Mucosa of rectum (tissue), 2 donors: ENCODE results near the gene CDKN2B.

Experiments
- H3K27ac ChIP-seq, 2 donors: one replicate each; pipeline ENCODE4 v1.7.0; 2013; ENCODE audit warnings: inconsistent platforms in 2 of 2, low read depth in 2 of 2, low read length in 2 of 2
- H3K27me3 ChIP-seq, 2 donors: one replicate each; pipeline ENCODE4 v1.7.0; 2013; ENCODE audit warnings: low read length in 2 of 2; ENCODE audit not compliant: control insufficient read depth in 2 of 2, insufficient read depth in 2 of 2
- H3K36me3 ChIP-seq, 2 donors: one replicate each; pipeline ENCODE4 v1.7.0; 2013; ENCODE audit warnings: low read length in 2 of 2; ENCODE audit not compliant: control insufficient read depth in 2 of 2, insufficient read depth in 2 of 2
- H3K4me1 ChIP-seq, 2 donors: one replicate each; pipeline ENCODE4 v1.7.0; 2013; ENCODE audit warnings: low read length in 2 of 2, mild to moderate bottlenecking in 1 of 2; ENCODE audit not compliant: control insufficient read depth in 2 of 2, insufficient read depth in 2 of 2
- H3K4me3 ChIP-seq, 2 donors: one replicate each; pipeline ENCODE4 v1.7.0; 2013; ENCODE audit warnings: low read length in 2 of 2
- H3K9ac ChIP-seq, 2 donors: one replicate each; pipeline ENCODE4 v1.7.0; 2013; ENCODE audit warnings: low read length in 2 of 2, low read depth in 1 of 2, mild to moderate bottlenecking in 1 of 2
- H3K9me3 ChIP-seq, 2 donors: one replicate each; pipeline ENCODE4 v1.7.0; 2013; ENCODE audit warnings: low read length in 2 of 2; ENCODE audit not compliant: control insufficient read depth in 2 of 2
- donor health status: healthy.
- donor health status: Normal muscosa, but diverticular disease.

Gene CDKN2B

DNA sequence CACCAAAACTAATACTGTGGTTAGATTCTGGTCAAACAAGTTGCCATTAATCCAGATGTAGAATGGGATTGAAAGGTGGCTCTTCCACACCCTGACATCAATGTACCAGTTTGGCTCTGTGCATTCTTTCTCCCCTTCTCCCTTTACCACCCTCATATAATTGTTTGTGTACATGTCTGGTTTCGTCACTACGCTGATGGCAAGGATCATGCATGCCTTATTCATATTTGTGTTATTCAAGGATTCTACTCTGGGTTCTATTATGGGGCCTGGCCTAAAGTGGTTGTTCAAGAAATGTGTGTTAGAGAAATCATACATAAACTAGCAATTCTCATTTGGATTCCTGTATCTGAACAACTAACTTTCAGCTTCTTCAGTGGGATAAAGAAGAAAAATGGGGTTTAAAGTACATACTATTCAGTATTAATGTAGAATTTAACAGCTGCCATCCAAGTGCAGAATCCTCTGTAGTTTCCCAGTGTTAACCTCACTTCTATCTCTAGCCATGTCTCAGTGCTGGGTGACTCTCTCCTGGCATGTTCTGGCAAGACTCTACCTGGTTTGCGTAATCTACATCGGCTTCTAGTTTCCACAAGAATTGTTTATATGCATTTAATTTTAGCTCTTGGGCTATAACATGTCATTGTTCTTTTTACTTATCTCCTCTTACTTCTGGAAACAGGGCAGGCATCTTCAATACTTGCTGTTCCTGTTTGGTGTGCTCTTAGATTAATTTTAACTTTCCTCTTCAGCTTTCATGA, 27.9 kb upstream of the CDKN2B start:
- Histone ChIP-seq H3K27ac (peak overlapping the region; percentile 13 to 58), H3K9ac (no peak overlapping the region), H3K36me3 (no peaks in the 10 kb centered on the region), H3K27me3 (no peaks in the 10 kb centered on the region), H3K9me3 (no peaks in the 10 kb centered on the region), H3K4me1 (peaks cover 17 to 27% of the 10 kb centered on the region in 2 donors), H3K4me3 (no peak overlapping the region)

DNA sequence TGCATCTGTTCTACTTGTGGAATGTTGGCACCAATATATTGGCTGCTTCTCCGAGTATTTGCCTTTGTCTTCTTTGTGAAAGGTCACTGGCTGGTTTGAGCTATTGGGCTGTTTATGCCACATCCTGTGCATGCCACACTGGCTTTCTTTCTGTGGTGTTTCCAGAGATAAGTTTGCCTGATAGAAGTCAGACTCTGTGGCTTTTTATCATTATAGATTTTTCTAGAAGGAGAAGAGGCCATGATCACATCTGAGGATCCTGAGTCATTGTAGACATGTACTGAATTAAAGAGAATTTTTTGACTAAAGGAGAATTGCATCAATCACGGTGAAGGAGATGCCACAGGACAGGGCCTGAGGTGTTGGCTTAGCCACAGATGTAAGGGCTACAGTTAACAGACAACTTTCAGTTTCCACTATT, 26.5 kb upstream of the CDKN2B start:
- H3K27ac ChIP-seq: no peak overlapping the region

DNA sequence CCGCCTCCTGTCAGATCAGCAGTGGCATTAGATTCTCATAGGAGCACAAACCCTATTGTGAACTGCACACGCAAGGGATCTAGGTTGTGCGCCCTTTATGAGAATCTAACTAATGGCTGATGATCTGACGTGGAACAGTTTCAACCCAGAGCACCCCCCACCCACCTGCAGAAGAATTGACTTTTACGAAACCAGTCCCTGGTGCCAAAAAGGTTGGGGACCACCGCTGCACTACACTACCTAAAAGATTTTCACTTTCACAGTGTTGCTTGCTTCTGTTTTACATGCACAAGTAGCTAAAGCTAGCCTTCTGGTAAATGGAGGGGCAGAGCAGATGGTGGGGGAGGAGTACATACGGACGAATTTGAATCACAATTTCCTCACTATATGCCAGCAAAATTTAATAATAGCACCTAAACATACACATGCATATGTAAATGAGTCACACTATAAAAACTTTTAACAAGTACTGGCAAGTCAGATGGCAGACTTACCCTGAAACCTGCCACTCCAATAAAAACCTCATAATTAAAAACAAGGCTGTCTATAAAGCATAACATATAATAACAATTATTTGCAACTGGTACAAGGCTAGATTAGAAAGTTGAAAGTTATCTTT, 24.0 kb upstream of the CDKN2B start:
- H3K27me3 ChIP-seq: no peaks in the 10 kb centered on the region
- no peaks in the 10 kb centered on the region for H3K9me3 ChIP-seq
- peaks cover 5% of the 10 kb centered on the region in 2 donors for H3K4me1 ChIP-seq
- no peak overlapping the region for H3K4me3 ChIP-seq
- H3K36me3 ChIP-seq: no peaks in the 10 kb centered on the region
- no peak overlapping the region for H3K9ac ChIP-seq
- H3K27ac ChIP-seq: no peak overlapping the region

More for the DNA sequence above, 26.5 kb upstream of the CDKN2B start:
- Histone ChIP-seq H3K4me1 (peaks cover 17 to 22% of the 10 kb centered on the region in 2 donors), H3K4me3 (no peak overlapping the region), H3K27me3 (no peaks in the 10 kb centered on the region), H3K9me3 (no peaks in the 10 kb centered on the region), H3K36me3 (no peaks in the 10 kb centered on the region), H3K9ac (no peak overlapping the region)

DNA sequence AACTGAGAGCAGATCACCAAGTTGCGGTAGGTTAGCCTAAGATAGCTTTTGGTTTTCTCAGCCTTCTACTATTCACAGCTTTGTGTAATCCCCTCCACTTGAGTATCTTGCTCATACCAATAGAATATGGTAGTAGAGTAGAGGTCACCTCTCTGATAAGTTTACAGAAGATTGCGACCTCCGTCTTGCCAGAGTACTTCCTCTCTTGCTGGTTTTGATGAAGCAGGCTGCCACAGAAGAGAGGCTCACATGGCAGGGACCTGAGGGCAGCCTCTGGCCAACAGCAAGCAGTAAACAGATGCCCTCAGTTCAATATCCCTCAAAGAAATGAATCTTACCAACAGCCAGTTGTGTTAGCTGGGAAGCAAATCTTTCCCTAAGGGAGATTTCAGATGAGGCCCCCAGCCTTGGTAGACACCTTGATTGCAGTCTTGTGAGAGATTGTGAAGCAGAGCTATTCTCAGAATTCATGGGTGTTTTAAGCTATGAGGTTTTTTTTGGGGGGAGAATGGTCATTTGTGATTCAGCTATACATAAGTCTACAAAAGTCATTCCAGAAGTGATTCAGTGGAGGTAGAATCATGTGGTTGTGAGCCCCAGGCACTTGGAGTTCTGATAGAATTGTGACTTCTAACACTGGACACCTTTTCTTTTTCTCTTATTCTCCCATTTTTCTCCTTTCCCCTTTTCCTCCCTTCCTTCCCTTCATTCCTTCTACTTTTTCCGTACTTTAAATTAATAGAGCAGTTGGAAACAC, 22.7 kb upstream of the CDKN2B start:
- Histone ChIP-seq H3K4me1 (no peaks in the 10 kb centered on the region), H3K4me3 (no peak overlapping the region)

DNA sequence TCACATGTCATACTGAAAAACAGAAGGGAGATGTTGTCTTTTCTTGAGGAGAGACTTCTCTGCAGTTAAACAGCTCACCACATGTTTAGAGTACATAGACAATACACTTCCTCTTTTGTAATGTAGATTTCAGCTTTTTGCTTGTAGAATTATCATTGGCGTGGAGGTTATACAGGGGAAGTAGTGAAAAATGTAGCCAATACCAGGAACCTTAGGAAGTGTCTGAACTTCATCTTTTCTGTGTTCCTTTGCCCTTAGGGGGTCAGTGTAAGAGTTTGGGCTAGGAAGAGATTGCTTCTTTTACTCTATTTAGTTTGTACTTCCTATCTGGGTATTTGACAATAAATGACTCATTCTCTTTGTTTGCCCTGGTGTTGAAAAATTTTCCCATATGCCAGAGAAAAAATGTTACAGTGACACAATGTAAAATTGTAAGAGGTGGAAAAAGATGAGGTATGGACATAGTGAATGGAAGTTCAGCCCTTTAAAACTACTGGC, 21.0 kb upstream of the CDKN2B start:
- no peak overlapping the region for H3K27ac ChIP-seq
- H3K9me3 ChIP-seq: no peaks in the 10 kb centered on the region
- no peak overlapping the region for H3K9ac ChIP-seq
- no peaks in the 10 kb centered on the region for H3K36me3 ChIP-seq
- H3K4me1 ChIP-seq: no peaks in the 10 kb centered on the region
- H3K4me3 ChIP-seq: no peak overlapping the region
- no peaks in the 10 kb centered on the region for H3K27me3 ChIP-seq

More for the DNA sequence above, 22.7 kb upstream of the CDKN2B start:
- H3K27me3 ChIP-seq: no peaks in the 10 kb centered on the region
- H3K36me3 ChIP-seq: no peaks in the 10 kb centered on the region
- no peak overlapping the region for H3K27ac ChIP-seq
- H3K9ac ChIP-seq: no peak overlapping the region
- no peaks in the 10 kb centered on the region for H3K9me3 ChIP-seq

DNA sequence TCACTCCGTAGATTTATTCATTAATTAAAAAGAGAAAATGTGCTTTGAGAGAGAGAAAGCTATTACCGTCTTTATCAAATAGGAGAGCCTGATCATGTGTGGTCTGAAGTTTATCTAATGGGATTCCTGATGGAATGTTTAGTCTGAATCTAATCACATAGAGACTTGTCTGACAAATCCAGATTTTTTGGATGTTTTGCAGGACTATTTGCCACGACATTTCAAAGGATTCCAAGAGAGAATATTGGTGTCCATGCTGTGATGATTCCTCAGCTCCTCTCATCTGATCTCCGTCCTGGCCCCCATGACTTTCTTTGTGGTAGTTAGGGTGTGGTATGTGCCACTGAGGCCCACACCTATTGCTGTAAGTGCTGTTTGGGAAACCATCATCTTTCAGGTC, 20.1 kb upstream of the CDKN2B start:
- no peak overlapping the region for H3K4me3 ChIP-seq
- H3K9me3 ChIP-seq: no peaks in the 10 kb centered on the region
- no peaks in the 10 kb centered on the region for H3K27me3 ChIP-seq
- no peaks in the 10 kb centered on the region for H3K4me1 ChIP-seq
- H3K36me3 ChIP-seq: no peaks in the 10 kb centered on the region
- no peak overlapping the region for H3K27ac ChIP-seq
- no peak overlapping the region for H3K9ac ChIP-seq

DNA sequence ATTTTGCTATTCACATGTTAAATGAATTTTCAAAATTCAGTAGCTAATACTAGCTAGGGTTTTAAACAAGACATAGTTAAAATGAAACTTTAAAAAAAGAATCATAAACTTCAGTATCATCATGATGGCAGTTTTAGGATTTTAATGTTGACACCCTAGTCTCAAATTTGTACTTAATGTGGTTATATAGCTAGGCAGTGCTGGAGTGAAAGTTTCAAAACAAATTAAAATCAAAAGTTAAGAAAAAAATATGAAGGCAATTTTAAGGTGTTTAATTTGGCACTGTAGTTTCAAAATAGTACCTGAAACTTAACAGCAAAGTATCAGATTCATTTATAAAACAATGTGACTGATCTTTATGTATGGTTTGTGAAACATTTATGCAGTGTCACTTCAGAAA, 19.3 kb upstream of the CDKN2B start:
- no peaks in the 10 kb centered on the region for H3K4me1 ChIP-seq
- no peaks in the 10 kb centered on the region for H3K9me3 ChIP-seq
- H3K27me3 ChIP-seq: no peaks in the 10 kb centered on the region
- no peak overlapping the region for H3K4me3 ChIP-seq
- no peaks in the 10 kb centered on the region for H3K36me3 ChIP-seq
- no peak overlapping the region for H3K27ac ChIP-seq
- no peak overlapping the region for H3K9ac ChIP-seq

DNA sequence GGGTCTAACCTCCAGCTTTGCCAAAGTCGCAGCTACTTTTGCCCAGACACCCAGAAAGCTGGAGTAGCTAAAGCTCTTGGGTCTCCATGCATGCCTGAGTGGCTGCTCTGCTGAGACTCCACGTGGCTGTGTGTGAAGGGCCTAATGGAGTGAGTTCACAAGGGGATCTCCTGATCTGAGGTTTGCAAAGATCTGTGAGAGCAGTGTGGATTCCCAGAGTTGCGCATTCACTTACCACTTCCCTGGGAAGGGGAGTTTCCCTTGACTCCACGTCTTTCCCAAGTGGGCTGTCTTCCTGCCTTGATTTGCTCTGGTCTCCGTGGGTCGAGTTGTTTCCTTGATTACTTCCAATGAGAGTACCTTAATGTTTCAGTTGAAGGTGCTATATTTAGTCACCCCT, 17.6 kb upstream of the CDKN2B start:
- Histone ChIP-seq H3K36me3 (no peaks in the 10 kb centered on the region), H3K9me3 (no peaks in the 10 kb centered on the region), H3K4me3 (no peak overlapping the region), H3K27me3 (no peaks in the 10 kb centered on the region), H3K4me1 (no peaks in the 10 kb centered on the region), H3K9ac (no peak overlapping the region), H3K27ac (no peak overlapping the region)

DNA sequence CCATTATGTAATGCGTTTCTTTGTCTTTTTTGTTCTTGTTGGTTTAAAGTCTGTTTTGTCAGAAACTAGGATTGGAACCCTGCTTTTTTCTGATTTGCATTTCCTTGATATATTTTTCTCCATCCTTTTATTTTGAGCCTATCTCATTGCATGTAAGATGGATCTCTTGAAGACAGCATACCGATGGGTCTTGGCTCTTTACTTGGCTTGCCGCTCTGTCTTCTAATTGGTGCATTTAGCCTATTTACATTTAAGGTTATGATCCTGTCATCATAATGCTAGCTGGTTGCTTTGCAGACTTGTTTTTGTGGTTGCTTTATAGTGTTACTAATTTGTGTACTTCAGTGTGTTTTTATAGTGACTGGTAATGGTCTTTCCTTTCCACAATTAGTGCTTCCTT, 13.3 kb upstream of the CDKN2B start:
- no peak overlapping the region for H3K9ac ChIP-seq
- H3K9me3 ChIP-seq: no peaks in the 10 kb centered on the region
- H3K27me3 ChIP-seq: no peaks in the 10 kb centered on the region
- H3K27ac ChIP-seq: no peak overlapping the region
- no peaks in the 10 kb centered on the region for H3K4me1 ChIP-seq
- no peak overlapping the region for H3K4me3 ChIP-seq
- H3K36me3 ChIP-seq: no peaks in the 10 kb centered on the region
